HG03175 (cell line): ENCODE data around the gene GCNT4.

Source experiments
- ATAC-seq: cut with Tn5 transposase; IDR thresholded peaks from one replicate; pipeline ENCODE4 v1.9.1; 2021; ENCODE audit warnings: mild to moderate bottlenecking, moderate library complexity; ENCODE audit not compliant: unreplicated experiment

Gene GCNT4

GRCh38 chr5:75018805-75019587 is 33.4 kb downstream of the GCNT4 start:
- no peak for ATAC-seq

- ATAC-seq = no peak
Measured at GRCh38 chr5:75017971-75018370, 34.4 kb downstream of the GCNT4 start.

- ATAC-seq = no peak
Measured at GRCh38 chr5:75016896-75017295, 35.5 kb downstream of the GCNT4 start.

GRCh38 chr5:75012748-75013147 is 39.6 kb downstream of the GCNT4 start:
- no peak for ATAC-seq

- no peak for ATAC-seq
Measured at GRCh38 chr5:75010838-75011237, 41.5 kb downstream of the GCNT4 start.

- ATAC-seq = no peak
Measured at GRCh38 chr5:75009556-75010345, 42.6 kb downstream of the GCNT4 start.

- ATAC-seq = no peak
Measured at GRCh38 chr5:75006865-75007822, 45.2 kb downstream of the GCNT4 start.

- no peak for ATAC-seq
Measured at GRCh38 chr5:75005561-75005960, 46.8 kb downstream of the GCNT4 start.
